Body of pancreas (tissue), 4 donors: ENCODE data around the gene CDKL4.

ENCODE experiments used
- POLR2A ChIP-seq, 3 donors: fragments of 450-650 bp; IDR thresholded peaks; one replicate each; pipeline ENCODE4 v1.6.1; 2016; ENCODE audit warnings: antibody characterized with exemption in 3 of 3, mild to moderate bottlenecking in 2 of 3
- TF ChIP-seq, protein P1 (sequence below), 7 experiments: fragments of 450-650 bp in 4 of 7; fragments of 200-600 bp in 3 of 7; sonication (generic) in 3 of 7; IDR thresholded peaks; one replicate each; pipeline ENCODE4 v1.5.1; 2016 to 2019; ENCODE audit warnings: antibody characterized with exemption in 7 of 7

DNA sequence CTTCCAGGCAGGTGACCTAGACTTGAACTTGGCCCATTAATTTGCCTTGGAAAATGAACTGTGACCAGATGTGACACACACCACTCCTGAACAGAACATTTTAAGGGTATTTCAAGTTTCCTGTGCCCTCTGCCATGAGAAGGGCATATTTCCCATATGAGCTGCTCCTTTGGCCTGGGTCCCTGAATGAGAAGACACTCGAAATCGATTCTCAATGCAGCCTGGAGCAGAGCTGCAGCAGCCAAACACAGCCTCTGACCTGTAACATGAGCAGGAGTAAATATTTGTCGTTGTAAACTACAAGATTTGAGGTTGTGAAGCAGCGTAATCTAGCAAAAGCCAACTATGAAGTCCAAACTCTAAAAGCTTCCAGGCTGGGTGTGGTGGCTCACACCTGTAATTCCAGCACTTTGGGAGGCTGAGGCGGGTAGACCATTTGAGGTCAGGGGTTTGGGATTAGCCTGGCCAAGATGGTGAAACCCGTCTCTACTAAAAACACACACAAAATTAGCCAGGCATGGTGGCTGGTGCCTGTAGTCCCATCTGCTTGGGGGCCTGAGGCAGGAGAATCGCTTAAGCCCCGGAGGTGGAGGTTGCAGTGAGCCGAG, 92.8 kb downstream of the CDKL4 start:
- TF ChIP-seq, protein P1, sequence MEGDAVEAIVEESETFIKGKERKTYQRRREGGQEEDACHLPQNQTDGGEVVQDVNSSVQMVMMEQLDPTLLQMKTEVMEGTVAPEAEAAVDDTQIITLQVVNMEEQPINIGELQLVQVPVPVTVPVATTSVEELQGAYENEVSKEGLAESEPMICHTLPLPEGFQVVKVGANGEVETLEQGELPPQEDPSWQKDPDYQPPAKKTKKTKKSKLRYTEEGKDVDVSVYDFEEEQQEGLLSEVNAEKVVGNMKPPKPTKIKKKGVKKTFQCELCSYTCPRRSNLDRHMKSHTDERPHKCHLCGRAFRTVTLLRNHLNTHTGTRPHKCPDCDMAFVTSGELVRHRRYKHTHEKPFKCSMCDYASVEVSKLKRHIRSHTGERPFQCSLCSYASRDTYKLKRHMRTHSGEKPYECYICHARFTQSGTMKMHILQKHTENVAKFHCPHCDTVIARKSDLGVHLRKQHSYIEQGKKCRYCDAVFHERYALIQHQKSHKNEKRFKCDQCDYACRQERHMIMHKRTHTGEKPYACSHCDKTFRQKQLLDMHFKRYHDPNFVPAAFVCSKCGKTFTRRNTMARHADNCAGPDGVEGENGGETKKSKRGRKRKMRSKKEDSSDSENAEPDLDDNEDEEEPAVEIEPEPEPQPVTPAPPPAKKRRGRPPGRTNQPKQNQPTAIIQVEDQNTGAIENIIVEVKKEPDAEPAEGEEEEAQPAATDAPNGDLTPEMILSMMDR (IDR thresholded peaks at IDR 0.05): no peak
- no peak for TF ChIP-seq POLR2A (IDR thresholded peaks at IDR 0.05)
